H1 (cell line): Measurements from ENCODE around the gene PHACTR1.

Experiments
- BRCA1 ChIP-seq: IDR thresholded peaks from 2 replicates; pipeline ENCODE4 v1.6.1; 2012; ENCODE audit warnings: low read depth, low read length, improper control_type of control experiment
- CEBPB ChIP-seq: IDR thresholded peaks from 2 replicates; pipeline ENCODE4 v1.6.1; 2012; ENCODE audit warnings: low read depth, low read length
- CREB1 ChIP-seq: IDR thresholded peaks from 2 replicates; pipeline ENCODE4 v1.6.1; 2012; ENCODE audit warnings: inconsistent platforms
- CTCF ChIP-seq, 3 experiments: IDR thresholded peaks; 1 replicate in 2 of 3; 2 replicates in 1 of 3; pipeline versions ENCODE4 v1.5.1 to v1.6.1; 2011; ENCODE audit warnings: low read length in 3 of 3, mild to moderate bottlenecking in 3 of 3, inconsistent platforms in 2 of 3, low read depth in 1 of 3, moderate library complexity in 1 of 3; ENCODE audit not compliant: insufficient read depth in 1 of 3; ENCODE audit errors: control extremely low read depth in 1 of 3
- EP300 ChIP-seq, 2 experiments: IDR thresholded peaks; 1 replicate in 1 of 2; 2 replicates in 1 of 2; pipeline ENCODE4 v1.6.1; 2011 to 2012; ENCODE audit warnings: low read depth in 2 of 2, low read length in 2 of 2, mild to moderate bottlenecking in 2 of 2, borderline replicate concordance in 1 of 2, inconsistent platforms in 1 of 2, moderate library complexity in 1 of 2
- JUND ChIP-seq: IDR thresholded peaks from 2 replicates; pipeline ENCODE4 v1.6.1; 2011; ENCODE audit warnings: mild to moderate bottlenecking, improper control_type of control experiment, low read length
- POLR2A ChIP-seq, 2 experiments: IDR thresholded peaks; 1 replicate in 1 of 2; 2 replicates in 1 of 2; pipeline ENCODE4 v1.6.1; 2011; ENCODE audit warnings: low read depth in 2 of 2, low read length in 2 of 2, mild to moderate bottlenecking in 2 of 2; ENCODE audit errors: control extremely low read depth in 1 of 2

GRCh38 chr6:13066050-13066449 lies 349.5 kb downstream of the PHACTR1 start:
- TF ChIP-seq CEBPB (no peak), CTCF (IDR thresholded peaks at IDR 0.05; ENCODE audit: control extremely low read depth in 1 of 3, insufficient read depth in 1 of 3, low read depth in 1 of 3, low read length in 3 of 3) (no peak), JUND (no peak), CREB1 (no peak), BRCA1 (no peak), POLR2A (IDR thresholded peaks at IDR 0.05; ENCODE audit: control extremely low read depth in 1 of 2, low read depth in 2 of 2, low read length in 2 of 2) (no peak), EP300 (IDR thresholded peaks at IDR 0.05; ENCODE audit: borderline replicate concordance in 1 of 2, low read depth in 2 of 2, low read length in 2 of 2) (no peak)
